Progenitor cell of endocrine pancreas (in vitro differentiated cells): ENCODE measurements around the gene CNOT6. TPM values are rescaled to one million over a fixed set of nuclear protein-coding genes. Genes with fewer than 3 reads are reported as not detected.

Experiments used
- DNase-seq: peaks from one replicate; pipeline ENCODE4 v3.0.0; 2021; ENCODE audit warnings: low spot score; ENCODE audit not compliant: unreplicated experiment
- H3K27ac Mint-ChIP-seq: 2 replicates; pipeline ENCODE4 v1.8.0; 2021; ENCODE audit warnings: mild to moderate bottlenecking, moderate library complexity, mixed read lengths
- H3K27me3 Mint-ChIP-seq: 2 replicates; pipeline ENCODE4 v1.8.0; 2021; ENCODE audit warnings: mixed read lengths
- H3K36me3 Mint-ChIP-seq: 2 replicates; pipeline ENCODE4 v1.8.0; 2022; ENCODE audit warnings: mixed read lengths; ENCODE audit not compliant: insufficient read depth
- H3K4me1 Mint-ChIP-seq: 2 replicates; pipeline ENCODE4 v1.8.0; 2021; ENCODE audit warnings: low read depth, mixed read lengths
- H3K4me3 Mint-ChIP-seq: 2 replicates; pipeline ENCODE4 v1.8.0; 2021; ENCODE audit warnings: low read depth, mild to moderate bottlenecking, moderate library complexity, mixed read lengths
- H3K9me3 Mint-ChIP-seq: 2 replicates; pipeline ENCODE4 v1.8.0; 2021; ENCODE audit warnings: low read depth, mixed read lengths
- total RNA-seq: library from RNA; stranded (reverse); gene quantifications from 2 replicates; pipeline ENCODE4 v1.2.1, GENCODE V29; 2021
- TF ChIP-seq, protein P1 (sequence below): fragments of 200-600 bp; sonication (generic); IDR thresholded peaks from one replicate; pipeline ENCODE4 v1.5.0; 2021; ENCODE audit warnings: antibody characterized with exemption, mild to moderate bottlenecking; ENCODE audit not compliant: unreplicated experiment

CNOT6 gene
- total RNA-seq, 1 donor from 2014 or later, result 70.4 TPM

DNA sequence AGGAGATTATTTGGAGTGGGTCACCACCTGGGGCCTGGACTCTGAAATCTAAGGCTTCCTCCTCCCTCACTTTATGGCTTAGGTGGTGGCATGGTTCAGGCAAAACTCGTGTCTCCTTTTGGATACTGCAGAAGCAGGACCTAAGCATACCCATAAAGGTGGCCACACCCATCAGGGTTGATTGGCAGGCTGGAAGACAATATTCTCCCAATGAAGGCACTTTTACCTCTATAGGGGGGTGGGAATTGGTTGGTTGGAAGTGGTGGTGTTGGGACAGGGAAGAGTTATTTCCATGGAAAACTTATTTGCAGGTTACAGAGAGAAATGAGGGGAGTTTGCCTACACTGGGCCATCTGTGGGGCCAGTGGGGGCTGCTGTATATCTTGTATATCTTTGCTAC is 39.7 kb downstream of the CNOT6 start:
- TF ChIP-seq, protein P1, sequence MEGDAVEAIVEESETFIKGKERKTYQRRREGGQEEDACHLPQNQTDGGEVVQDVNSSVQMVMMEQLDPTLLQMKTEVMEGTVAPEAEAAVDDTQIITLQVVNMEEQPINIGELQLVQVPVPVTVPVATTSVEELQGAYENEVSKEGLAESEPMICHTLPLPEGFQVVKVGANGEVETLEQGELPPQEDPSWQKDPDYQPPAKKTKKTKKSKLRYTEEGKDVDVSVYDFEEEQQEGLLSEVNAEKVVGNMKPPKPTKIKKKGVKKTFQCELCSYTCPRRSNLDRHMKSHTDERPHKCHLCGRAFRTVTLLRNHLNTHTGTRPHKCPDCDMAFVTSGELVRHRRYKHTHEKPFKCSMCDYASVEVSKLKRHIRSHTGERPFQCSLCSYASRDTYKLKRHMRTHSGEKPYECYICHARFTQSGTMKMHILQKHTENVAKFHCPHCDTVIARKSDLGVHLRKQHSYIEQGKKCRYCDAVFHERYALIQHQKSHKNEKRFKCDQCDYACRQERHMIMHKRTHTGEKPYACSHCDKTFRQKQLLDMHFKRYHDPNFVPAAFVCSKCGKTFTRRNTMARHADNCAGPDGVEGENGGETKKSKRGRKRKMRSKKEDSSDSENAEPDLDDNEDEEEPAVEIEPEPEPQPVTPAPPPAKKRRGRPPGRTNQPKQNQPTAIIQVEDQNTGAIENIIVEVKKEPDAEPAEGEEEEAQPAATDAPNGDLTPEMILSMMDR, result no peak
- H3K4me3 Mint-ChIP-seq, result no peak overlapping the region
- peaks cover 10% of the 10 kb centered on the region for H3K9me3 Mint-ChIP-seq
- no peaks in the 10 kb centered on the region for H3K27me3 Mint-ChIP-seq
- no peak for DNase-seq
- no peaks in the 10 kb centered on the region for H3K4me1 Mint-ChIP-seq
- no peak overlapping the region for H3K27ac Mint-ChIP-seq
- H3K36me3 Mint-ChIP-seq, result peaks cover 59% of the 10 kb centered on the region

DNA sequence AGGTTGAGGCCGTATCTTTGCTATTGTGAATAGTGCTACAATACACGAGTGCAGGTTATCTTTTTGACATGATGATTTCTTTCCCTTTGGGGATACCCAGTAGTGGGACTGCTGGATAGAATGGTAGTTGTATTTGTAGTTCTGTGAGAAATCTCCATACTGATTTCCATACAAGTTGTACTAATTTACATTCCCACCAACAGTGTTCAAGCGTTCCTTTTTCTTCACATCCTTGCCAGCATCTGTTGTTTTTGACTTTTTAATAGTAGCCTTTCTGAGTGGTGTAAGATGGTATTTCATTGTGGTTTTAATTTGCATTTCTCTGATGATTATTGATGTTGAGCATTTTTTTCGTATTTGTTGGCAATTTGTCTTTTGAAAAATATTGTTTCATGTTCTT is 41.4 kb downstream of the CNOT6 start:
- Mint-ChIP-seq H3K36me3 (peaks cover 54% of the 10 kb centered on the region), H3K27ac (no peak overlapping the region), H3K4me1 (no peaks in the 10 kb centered on the region)

DNA sequence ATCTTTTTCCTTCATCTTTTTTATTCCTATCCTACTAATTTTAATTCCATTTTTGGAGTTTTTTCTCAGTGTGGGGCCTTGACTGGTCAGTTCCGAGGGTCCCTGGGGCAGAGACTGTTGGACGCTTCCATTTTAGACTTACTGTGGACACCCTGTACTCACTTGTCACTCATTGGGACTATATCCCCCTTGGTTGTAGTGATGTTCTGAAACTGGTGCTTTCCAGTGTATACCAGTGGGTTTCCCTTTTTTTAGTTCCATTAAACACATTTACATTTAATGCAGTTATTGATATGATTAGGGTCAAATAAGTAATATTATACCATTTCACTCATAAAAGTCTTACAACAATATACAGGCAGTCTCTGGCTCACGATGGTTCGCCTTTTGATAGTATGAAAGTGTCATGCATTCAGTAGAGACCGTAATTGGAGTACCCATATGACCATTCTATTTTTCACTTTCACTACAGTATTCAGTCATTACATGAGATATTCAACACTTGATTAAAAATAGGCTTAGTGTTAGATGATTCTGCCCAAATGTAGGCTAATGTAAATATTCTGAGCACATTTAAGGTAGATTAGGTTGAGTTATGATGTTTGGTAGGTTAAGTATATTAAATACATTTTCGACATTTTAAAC is 46.0 kb downstream of the CNOT6 start:
- no peak for DNase-seq
- Mint-ChIP-seq H3K27me3 (no peaks in the 10 kb centered on the region), H3K4me3 (no peak overlapping the region), H3K36me3 (peaks cover 43% of the 10 kb centered on the region), H3K4me1 (no peaks in the 10 kb centered on the region), H3K9me3 (peaks cover 3% of the 10 kb centered on the region), H3K27ac (peak overlapping the region; percentile 71)
- TF ChIP-seq, protein P1, result no peak

More for the DNA sequence above, 41.4 kb downstream of the CNOT6 start:
- no peaks in the 10 kb centered on the region for H3K27me3 Mint-ChIP-seq
- no peak overlapping the region for H3K4me3 Mint-ChIP-seq
- TF ChIP-seq, protein P1, result no peak
- peaks cover 10% of the 10 kb centered on the region for H3K9me3 Mint-ChIP-seq
- DNase-seq, result no peak

DNA sequence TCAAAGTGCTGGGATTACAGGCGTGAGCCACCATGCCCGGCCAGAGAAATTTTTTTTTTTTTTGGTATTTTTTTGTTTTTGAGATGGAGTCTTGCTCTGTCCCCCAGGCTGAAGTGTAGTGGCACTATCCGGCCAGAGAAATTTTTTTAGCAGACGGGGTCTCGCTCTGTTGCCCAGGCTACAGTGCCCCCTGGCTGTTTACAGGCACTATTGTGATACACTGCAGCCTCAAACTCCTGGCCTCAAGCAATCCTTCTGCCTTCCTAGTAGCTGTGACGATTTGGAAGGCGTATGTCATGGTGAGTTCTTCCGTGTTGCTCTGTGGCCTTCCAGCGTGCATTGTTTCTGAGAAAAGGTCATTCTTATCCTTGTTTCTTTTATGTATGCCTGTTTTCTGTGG is 47.5 kb downstream of the CNOT6 start:
- no peak for DNase-seq
- peak overlapping the region; percentile 90 for H3K27ac Mint-ChIP-seq
- H3K36me3 Mint-ChIP-seq, result peaks cover 42% of the 10 kb centered on the region

GRCh38 chr5:180545248-180545647 is 51.1 kb downstream of the CNOT6 start:
- H3K4me1 Mint-ChIP-seq, result peaks cover 11% of the 10 kb centered on the region
- DNase-seq, result no peak
- peaks cover 33% of the 10 kb centered on the region for H3K36me3 Mint-ChIP-seq
- peak overlapping the region; percentile 69 for H3K27ac Mint-ChIP-seq
- no peaks in the 10 kb centered on the region for H3K9me3 Mint-ChIP-seq
- H3K4me3 Mint-ChIP-seq, result no peak overlapping the region
- TF ChIP-seq, protein P1, result no peak
- no peaks in the 10 kb centered on the region for H3K27me3 Mint-ChIP-seq

More for the DNA sequence above, 47.5 kb downstream of the CNOT6 start:
- no peaks in the 10 kb centered on the region for H3K4me1 Mint-ChIP-seq
- no peak overlapping the region for H3K4me3 Mint-ChIP-seq
- TF ChIP-seq, protein P1, result peak; percentile 9
- no peaks in the 10 kb centered on the region for H3K27me3 Mint-ChIP-seq
- no peaks in the 10 kb centered on the region for H3K9me3 Mint-ChIP-seq
